ENCODE results near the gene GRN.

GRCh38 chr17:44345454-44346026, 438 bp downstream of the GRN start:
- TF ChIP-seq CTCF (IDR thresholded peaks at IDR 0.05) (peak in 1 of 2 donors; percentile 29), EP300 (IDR thresholded peaks at IDR 0.05) (no peak)

Data from suprapubic skin (tissue), 3 donors.